GM12873 (cell line): ENCODE results near the gene IFTAP.
A peak's percentile ranks its signal among the peaks of the same experiment; 100 is the strongest.

Experiments
- CTCF ChIP-seq: IDR thresholded peaks from 2 replicates; pipeline ENCODE4 v1.5.1; 2012; ENCODE audit warnings: low read depth, mild to moderate bottlenecking, moderate library complexity, low read length, control low read depth; ENCODE audit not compliant: insufficient read depth; ENCODE audit errors: missing control alignments

Gene IFTAP

GRCh38 chr11:36672815-36673450 is 78.6 kb downstream of the IFTAP start:
- TF ChIP-seq CTCF, result peak; percentile 70

GRCh38 chr11:36683818-36684217 is 89.5 kb downstream of the IFTAP start:
- no peak for TF ChIP-seq CTCF

- no peak for TF ChIP-seq CTCF
These were observed 90.8 kb downstream of the IFTAP start for GRCh38 chr11:36684840-36685801.

GRCh38 chr11:36688132-36688531 is 93.8 kb downstream of the IFTAP start:
- TF ChIP-seq CTCF, result no peak

- no peak for TF ChIP-seq CTCF
These were observed 94.4 kb downstream of the IFTAP start for GRCh38 chr11:36688571-36689291.

GRCh38 chr11:36689442-36689841 is 95.1 kb downstream of the IFTAP start:
- TF ChIP-seq CTCF, result no peak

GRCh38 chr11:36692704-36693103 is 98.4 kb downstream of the IFTAP start:
- no peak for TF ChIP-seq CTCF
